Astrocyte (in vitro differentiated cells and primary cell): ENCODE results near the gene PDE1C. TPM values are rescaled to one million over a fixed set of nuclear protein-coding genes. Genes with fewer than 3 reads are reported as not detected.

Experiments
- DNase-seq: peaks from one replicate; pipeline ENCODE4 v3.0.0-alpha.2; 2010; ENCODE audit warnings: low read depth
- FAIRE-seq: peaks from 2 replicates; lab custom pipeline; 2011; peaks lifted over from hg19 to GRCh38; lab: Jason Lieb, UNC
- H2AFZ ChIP-seq: 2 replicates; pipeline ENCODE4 v1.6.0; 2012; ENCODE audit warnings: low read depth, low read length, inconsistent platforms
- H3K27ac ChIP-seq: 2 replicates; pipeline ENCODE4 v1.5.1; 2011; ENCODE audit warnings: low read depth, low read length, inconsistent platforms
- H3K27me3 ChIP-seq: 2 replicates; pipeline ENCODE4 v1.6.0; 2011; ENCODE audit warnings: low read length, inconsistent platforms; ENCODE audit not compliant: insufficient read depth
- H3K36me3 ChIP-seq: 2 replicates; pipeline ENCODE4 v1.5.1; 2011; ENCODE audit warnings: low read length, inconsistent platforms; ENCODE audit not compliant: insufficient read depth
- H3K4me1 ChIP-seq: 2 replicates; pipeline ENCODE4 v1.5.1; 2011; ENCODE audit warnings: low read length, inconsistent platforms; ENCODE audit not compliant: insufficient read depth
- H3K4me2 ChIP-seq: 2 replicates; pipeline ENCODE4 v1.6.0; 2012; ENCODE audit warnings: low read length, inconsistent platforms
- H3K4me3 ChIP-seq: 2 replicates; pipeline ENCODE4 v1.5.1; 2011; ENCODE audit warnings: low read depth, mild to moderate bottlenecking, low read length, inconsistent platforms; ENCODE audit not compliant: insufficient read depth
- H3K79me2 ChIP-seq: 2 replicates; pipeline ENCODE4 v1.6.0; 2012; ENCODE audit warnings: mild to moderate bottlenecking, low read length, inconsistent platforms; ENCODE audit not compliant: insufficient read depth
- H3K9ac ChIP-seq: 2 replicates; pipeline ENCODE4 v1.6.0; 2012; ENCODE audit warnings: mild to moderate bottlenecking, low read length, inconsistent platforms
- H3K9me3 ChIP-seq: 2 replicates; pipeline ENCODE4 v1.5.1; 2012; ENCODE audit warnings: low read depth, mild to moderate bottlenecking, low read length, inconsistent platforms; ENCODE audit not compliant: insufficient read depth
- H4K20me1 ChIP-seq: 2 replicates; pipeline ENCODE4 v1.6.0; 2012; ENCODE audit warnings: low read length, inconsistent platforms; ENCODE audit not compliant: insufficient read depth
- H3K27ac Mint-ChIP-seq: one replicate; pipeline ENCODE4 v1.8.0; 2021; ENCODE audit warnings: mild to moderate bottlenecking, mixed read lengths; ENCODE audit not compliant: unreplicated experiment
- H3K27me3 Mint-ChIP-seq: one replicate; pipeline ENCODE4 v1.8.0; 2021; ENCODE audit warnings: low read depth, mixed read lengths; ENCODE audit not compliant: unreplicated experiment
- H3K36me3 Mint-ChIP-seq: one replicate; pipeline ENCODE4 v1.8.0; 2021; ENCODE audit warnings: low read depth, mixed read lengths; ENCODE audit not compliant: unreplicated experiment
- H3K4me1 Mint-ChIP-seq: one replicate; pipeline ENCODE4 v1.8.0; 2021; ENCODE audit warnings: low read depth, mixed read lengths; ENCODE audit not compliant: unreplicated experiment
- H3K4me3 Mint-ChIP-seq: one replicate; pipeline ENCODE4 v1.8.0; 2021; ENCODE audit warnings: mild to moderate bottlenecking, moderate library complexity, mixed read lengths; ENCODE audit not compliant: unreplicated experiment
- H3K9me3 Mint-ChIP-seq: one replicate; pipeline ENCODE4 v1.8.0; 2021; ENCODE audit warnings: mild to moderate bottlenecking, mixed read lengths; ENCODE audit not compliant: unreplicated experiment
- EZH2 ChIP-seq: IDR thresholded peaks from 2 replicates; pipeline ENCODE4 v1.6.1; 2012; ENCODE audit warnings: mild to moderate bottlenecking, low read length, inconsistent platforms; ENCODE audit not compliant: insufficient read depth
- total RNA-seq: library from RNA; stranded (reverse); gene quantifications from 2 replicates; pipeline ENCODE4 v1.2.1, GENCODE V29; 2021
- TF ChIP-seq, protein P1 (sequence below): IDR thresholded peaks from 2 replicates; pipeline ENCODE4 v1.5.1; 2011; ENCODE audit warnings: low read depth, mild to moderate bottlenecking, inconsistent platforms, low read length, moderate library complexity; ENCODE audit not compliant: insufficient read depth

PDE1C gene
- total RNA-seq, 1 donor from 2014 or later = 31.6 TPM

- Histone ChIP-seq H3K27ac (no peak overlapping the region), H3K4me2 (no peak overlapping the region), H3K36me3 (no peaks in the 10 kb centered on the region), H2AFZ (no peak overlapping the region), H3K4me3 (no peak overlapping the region), H4K20me1 (no peaks in the 10 kb centered on the region), H3K9ac (no peak overlapping the region), H3K9me3 (no peaks in the 10 kb centered on the region), H3K27me3 (no peaks in the 10 kb centered on the region), H3K4me1 (no peaks in the 10 kb centered on the region), H3K79me2 (no peaks in the 10 kb centered on the region)
- Mint-ChIP-seq H3K9me3 (peaks cover 2% of the 10 kb centered on the region), H3K4me3 (no peak overlapping the region), H3K27me3 (peaks cover 14% of the 10 kb centered on the region), H3K4me1 (no peaks in the 10 kb centered on the region), H3K36me3 (no peaks in the 10 kb centered on the region), H3K27ac (no peak overlapping the region)
- DNase-seq (no peak), FAIRE-seq (no peak)
- TF ChIP-seq, protein P1, sequence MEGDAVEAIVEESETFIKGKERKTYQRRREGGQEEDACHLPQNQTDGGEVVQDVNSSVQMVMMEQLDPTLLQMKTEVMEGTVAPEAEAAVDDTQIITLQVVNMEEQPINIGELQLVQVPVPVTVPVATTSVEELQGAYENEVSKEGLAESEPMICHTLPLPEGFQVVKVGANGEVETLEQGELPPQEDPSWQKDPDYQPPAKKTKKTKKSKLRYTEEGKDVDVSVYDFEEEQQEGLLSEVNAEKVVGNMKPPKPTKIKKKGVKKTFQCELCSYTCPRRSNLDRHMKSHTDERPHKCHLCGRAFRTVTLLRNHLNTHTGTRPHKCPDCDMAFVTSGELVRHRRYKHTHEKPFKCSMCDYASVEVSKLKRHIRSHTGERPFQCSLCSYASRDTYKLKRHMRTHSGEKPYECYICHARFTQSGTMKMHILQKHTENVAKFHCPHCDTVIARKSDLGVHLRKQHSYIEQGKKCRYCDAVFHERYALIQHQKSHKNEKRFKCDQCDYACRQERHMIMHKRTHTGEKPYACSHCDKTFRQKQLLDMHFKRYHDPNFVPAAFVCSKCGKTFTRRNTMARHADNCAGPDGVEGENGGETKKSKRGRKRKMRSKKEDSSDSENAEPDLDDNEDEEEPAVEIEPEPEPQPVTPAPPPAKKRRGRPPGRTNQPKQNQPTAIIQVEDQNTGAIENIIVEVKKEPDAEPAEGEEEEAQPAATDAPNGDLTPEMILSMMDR = no peak
- no peak for TF ChIP-seq EZH2
Observed at GRCh38 chr7:31705377-31705776, 364.8 kb downstream of the PDE1C start.

GRCh38 chr7:31702354-31702753, 367.9 kb downstream of the PDE1C start:
- Mint-ChIP-seq H3K9me3 (peaks cover 2% of the 10 kb centered on the region), H3K36me3 (no peaks in the 10 kb centered on the region), H3K27ac (no peak overlapping the region), H3K27me3 (peaks cover 14% of the 10 kb centered on the region), H3K4me1 (no peaks in the 10 kb centered on the region), H3K4me3 (no peak overlapping the region)
- Histone ChIP-seq H3K4me2 (no peak overlapping the region), H2AFZ (no peak overlapping the region), H4K20me1 (no peaks in the 10 kb centered on the region), H3K27me3 (no peaks in the 10 kb centered on the region), H3K27ac (no peak overlapping the region), H3K36me3 (no peaks in the 10 kb centered on the region), H3K4me3 (no peak overlapping the region), H3K9ac (no peak overlapping the region), H3K4me1 (no peaks in the 10 kb centered on the region), H3K79me2 (no peaks in the 10 kb centered on the region), H3K9me3 (no peaks in the 10 kb centered on the region)
- TF ChIP-seq EZH2 = no peak
- TF ChIP-seq, protein P1 = no peak
- DNase-seq (no peak), FAIRE-seq (no peak)
